Measurements from ENCODE around the gene SLC16A3.

The SLC16A3 gene

GRCh38 chr17:82282239-82283207 is 53.7 kb downstream of the SLC16A3 start:
- Histone ChIP-seq H3K36me3 (ENCODE audit: control insufficient read depth in 2 of 2, insufficient read depth in 2 of 2, low read length in 2 of 2) (peaks cover 4% of the 10 kb centered on the region in 2 donors), H3K9ac (ENCODE audit: low read length in 2 of 2) (no peak overlapping the region), H3K27ac (ENCODE audit: low read length) (no peak overlapping the region), H3K4me1 (ENCODE audit: control insufficient read depth, insufficient read depth, low read length) (peaks cover 4% of the 10 kb centered on the region), H3K27me3 (ENCODE audit: control insufficient read depth in 1 of 2, insufficient read depth in 2 of 2, low read length in 2 of 2) (no peaks in the 10 kb centered on the region), H3K4me3 (ENCODE audit: low read length in 2 of 2) (no peak overlapping the region), H3K9me3 (ENCODE audit: control insufficient read depth in 2 of 2, low read length in 2 of 2) (no peaks in the 10 kb centered on the region)

GRCh38 chr17:82283208-82283749 is 54.4 kb downstream of the SLC16A3 start:
- Histone ChIP-seq H3K27ac (ENCODE audit: low read length) (no peak overlapping the region), H3K4me1 (ENCODE audit: control insufficient read depth, insufficient read depth, low read length) (peaks cover 12% of the 10 kb centered on the region), H3K9me3 (ENCODE audit: control insufficient read depth in 2 of 2, low read length in 2 of 2) (no peaks in the 10 kb centered on the region), H3K27me3 (ENCODE audit: control insufficient read depth in 1 of 2, insufficient read depth in 2 of 2, low read length in 2 of 2) (no peaks in the 10 kb centered on the region), H3K4me3 (ENCODE audit: low read length in 2 of 2) (no peak overlapping the region), H3K36me3 (ENCODE audit: control insufficient read depth in 2 of 2, insufficient read depth in 2 of 2, low read length in 2 of 2) (peaks cover under 1% of the 10 kb centered on the region in 2 donors), H3K9ac (ENCODE audit: low read length in 2 of 2) (no peak overlapping the region)

GRCh38 chr17:82285141-82285540 is 56.3 kb downstream of the SLC16A3 start:
- Histone ChIP-seq H3K4me3 (ENCODE audit: low read length in 2 of 2) (no peak overlapping the region), H3K27ac (ENCODE audit: low read length) (no peak overlapping the region), H3K9me3 (ENCODE audit: control insufficient read depth in 2 of 2, low read length in 2 of 2) (no peaks in the 10 kb centered on the region), H3K9ac (ENCODE audit: low read length in 2 of 2) (no peak overlapping the region), H3K27me3 (ENCODE audit: control insufficient read depth in 1 of 2, insufficient read depth in 2 of 2, low read length in 2 of 2) (no peaks in the 10 kb centered on the region), H3K4me1 (ENCODE audit: control insufficient read depth, insufficient read depth, low read length) (peaks cover 18% of the 10 kb centered on the region), H3K36me3 (ENCODE audit: control insufficient read depth in 2 of 2, insufficient read depth in 2 of 2, low read length in 2 of 2) (no peaks in the 10 kb centered on the region)

GRCh38 chr17:82287013-82287867 is 58.4 kb downstream of the SLC16A3 start:
- Histone ChIP-seq H3K36me3 (ENCODE audit: control insufficient read depth in 2 of 2, insufficient read depth in 2 of 2, low read length in 2 of 2) (no peaks in the 10 kb centered on the region), H3K27me3 (ENCODE audit: control insufficient read depth in 1 of 2, insufficient read depth in 2 of 2, low read length in 2 of 2) (no peaks in the 10 kb centered on the region), H3K9ac (ENCODE audit: low read length in 2 of 2) (no peak overlapping the region), H3K4me1 (ENCODE audit: control insufficient read depth, insufficient read depth, low read length) (peaks cover 27% of the 10 kb centered on the region), H3K4me3 (ENCODE audit: low read length in 2 of 2) (no peak overlapping the region), H3K9me3 (ENCODE audit: control insufficient read depth in 2 of 2, low read length in 2 of 2) (no peaks in the 10 kb centered on the region), H3K27ac (ENCODE audit: low read length) (peak overlapping the region; percentile 53)

GRCh38 chr17:82287868-82288801 is 59.3 kb downstream of the SLC16A3 start:
- no peaks in the 10 kb centered on the region for H3K36me3 ChIP-seq (ENCODE audit: control insufficient read depth in 2 of 2, insufficient read depth in 2 of 2, low read length in 2 of 2)
- peak overlapping the region; percentile 53 for H3K27ac ChIP-seq (ENCODE audit: low read length)
- no peaks in the 10 kb centered on the region for H3K9me3 ChIP-seq (ENCODE audit: control insufficient read depth in 2 of 2, low read length in 2 of 2)
- peak overlapping the region in 1 of 2 donors; percentile 22 for H3K4me3 ChIP-seq (ENCODE audit: low read length in 2 of 2)
- H3K27me3 ChIP-seq (ENCODE audit: control insufficient read depth in 1 of 2, insufficient read depth in 2 of 2, low read length in 2 of 2) = no peaks in the 10 kb centered on the region
- peaks cover 28% of the 10 kb centered on the region for H3K4me1 ChIP-seq (ENCODE audit: control insufficient read depth, insufficient read depth, low read length)
- H3K9ac ChIP-seq (ENCODE audit: low read length in 2 of 2) = peak overlapping the region in 1 of 2 donors; percentile 29
